NCI-H1092 (cell line): Measurements from ENCODE around the gene GBP3.
"Not testable (repeated sequence)": the region's sequence is repeated elsewhere in the genome, so short reads cannot be mapped to it uniquely, and the experiment has no call there.

Experiments
- DNase-seq: peaks from one replicate; lab custom pipeline; 2025; lab: John Stamatoyannopoulos, UW

GBP3 gene

GRCh38 chr1:89041119-89041641 is 18.5 kb upstream of the GBP3 start:
- DNase-seq: no peak

DNA sequence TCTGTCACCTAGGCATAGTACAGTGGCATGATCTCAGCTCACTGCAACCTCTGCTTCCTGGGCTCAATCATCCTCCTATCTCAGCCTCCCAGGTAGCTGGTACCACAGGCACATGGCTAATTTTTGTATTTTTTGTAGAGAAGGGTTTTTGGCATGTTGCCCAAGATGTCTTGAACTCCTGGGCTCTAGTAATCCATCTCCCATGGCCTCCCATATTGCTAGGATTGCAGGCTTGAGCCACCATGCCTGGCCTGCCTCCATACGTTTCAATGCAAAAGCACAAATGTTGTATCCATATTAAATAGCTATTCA is 17.6 kb upstream of the GBP3 start:
- no peak for DNase-seq

DNA sequence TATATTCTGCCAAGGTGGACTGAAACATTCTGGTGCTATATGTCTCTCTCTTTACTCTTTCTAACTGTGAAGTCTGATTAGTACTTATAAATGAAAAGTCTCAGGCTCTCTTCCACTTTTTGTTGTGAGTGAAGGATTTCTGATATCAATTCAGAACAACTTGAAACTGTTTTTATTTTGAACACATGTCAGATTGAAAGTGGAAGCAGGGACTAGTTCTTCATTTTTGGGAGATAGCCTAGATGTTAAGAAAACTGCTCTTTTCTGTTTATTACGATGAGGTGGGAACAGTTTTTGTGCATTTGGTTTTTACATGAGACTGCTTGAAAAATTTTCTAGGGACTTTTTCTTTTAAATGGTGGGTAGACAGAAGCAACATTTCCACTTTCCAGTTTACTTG is 14.5 kb upstream of the GBP3 start:
- no peak for DNase-seq

DNA sequence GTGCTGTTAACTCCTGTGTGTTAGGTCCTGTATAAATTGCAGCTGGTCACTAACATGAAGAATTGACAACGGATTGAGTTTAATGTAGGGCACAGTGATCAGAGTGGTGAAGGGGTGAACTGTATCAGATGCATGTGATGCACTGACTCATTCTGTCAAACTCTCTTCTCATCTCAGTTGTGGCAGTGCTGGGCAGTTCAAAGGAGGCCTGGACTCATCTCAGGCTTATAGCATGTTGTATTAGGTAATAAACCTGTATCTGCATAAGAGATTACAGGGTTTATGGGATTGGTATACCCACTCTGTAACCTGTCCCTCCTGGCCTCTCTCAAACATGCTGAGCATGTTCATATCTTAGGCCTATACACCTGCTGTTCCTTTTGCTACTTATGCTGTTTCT is 12.4 kb upstream of the GBP3 start:
- no peak for DNase-seq

DNA sequence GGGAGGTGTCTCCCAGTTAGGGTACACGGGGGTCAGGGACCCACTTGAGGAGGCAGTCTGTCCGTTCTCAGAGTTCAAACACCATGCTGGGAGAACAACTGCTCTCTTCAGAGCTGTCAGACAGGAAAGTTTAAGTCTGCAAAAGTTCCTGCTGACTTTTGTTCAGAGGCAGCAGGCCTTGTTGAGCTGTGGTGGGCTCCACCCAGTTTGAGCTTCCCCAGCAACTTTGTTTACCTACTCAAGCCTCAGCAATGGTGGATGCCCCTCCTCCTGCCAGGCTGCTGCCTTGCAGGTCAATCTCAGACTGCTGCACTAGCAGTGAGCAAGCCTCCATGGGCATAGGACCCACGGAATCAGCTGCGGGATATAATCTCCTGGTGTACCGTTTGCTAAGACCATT is 11.3 kb upstream of the GBP3 start:
- DNase-seq: not testable (repeated sequence)

GRCh38 chr1:89029051-89029450 is 6.4 kb upstream of the GBP3 start:
- not testable (repeated sequence) for DNase-seq

- DNase-seq: no peak
These were observed 3.3 kb upstream of the GBP3 start for GRCh38 chr1:89025928-89026327.

DNA sequence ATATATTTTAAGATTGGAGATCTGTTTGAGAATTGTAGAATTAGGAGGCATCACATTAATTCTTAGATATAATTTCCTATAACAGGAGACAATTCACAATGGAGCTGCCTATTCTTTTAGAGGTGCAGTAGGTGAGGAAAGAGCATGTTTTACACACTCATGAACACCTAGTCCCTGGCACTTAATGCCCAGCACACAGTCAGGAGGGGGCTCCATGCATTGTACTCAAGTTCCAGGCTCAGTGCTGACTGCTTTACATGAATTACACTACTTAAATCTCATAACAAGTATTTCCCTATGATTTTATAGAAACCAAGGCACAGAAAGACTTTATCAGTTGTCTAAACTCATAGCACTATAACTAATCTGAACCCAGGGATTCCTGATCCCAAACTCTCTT is 360 bp upstream of the GBP3 start:
- no peak for DNase-seq

DNA sequence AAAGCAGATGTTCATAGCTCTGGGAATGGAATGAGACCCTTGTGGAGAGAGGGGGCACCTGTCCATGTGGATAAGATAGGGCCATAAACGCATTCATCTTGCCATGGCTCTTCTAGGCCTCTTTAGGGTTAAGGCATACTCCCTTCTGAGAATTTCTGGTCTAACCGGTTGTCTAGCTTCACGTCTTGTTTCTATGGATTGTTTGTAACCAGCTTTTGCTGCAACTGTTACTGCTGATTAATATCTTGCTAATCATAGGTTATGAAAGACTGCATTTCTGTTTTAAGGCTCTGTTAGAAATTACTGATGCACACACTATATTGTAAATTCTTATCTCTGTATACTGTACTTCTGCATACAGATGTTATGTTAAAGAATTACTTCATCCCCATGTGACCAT is 4.3 kb downstream of the GBP3 start:
- DNase-seq: not testable (repeated sequence)

- DNase-seq: no peak
These were observed 14.2 kb downstream of the GBP3 start for GRCh38 chr1:89008511-89008910.

- no peak for DNase-seq
These were observed 17.1 kb downstream of the GBP3 start for GRCh38 chr1:89005286-89006151.

DNA sequence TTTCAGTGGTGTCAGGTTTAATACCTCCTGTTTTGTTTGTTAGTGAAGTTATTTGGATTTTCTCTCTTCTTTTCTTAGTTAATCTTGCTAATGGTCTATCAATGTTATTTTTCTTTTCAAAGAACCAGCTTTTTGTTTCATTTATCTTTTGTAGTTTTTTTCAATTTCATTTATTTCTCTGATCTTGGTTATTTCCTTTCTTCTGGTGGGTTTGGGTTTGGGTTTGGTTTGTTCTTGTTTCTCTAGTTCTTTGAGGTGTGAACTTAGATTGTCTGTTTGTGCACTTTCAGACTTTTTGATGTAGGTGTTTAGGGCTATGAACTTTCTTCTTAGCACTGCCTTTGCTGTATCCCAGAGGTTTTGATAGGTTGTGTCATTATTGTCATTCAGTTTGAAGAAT is 20.5 kb downstream of the GBP3 start:
- not testable (repeated sequence) for DNase-seq

DNA sequence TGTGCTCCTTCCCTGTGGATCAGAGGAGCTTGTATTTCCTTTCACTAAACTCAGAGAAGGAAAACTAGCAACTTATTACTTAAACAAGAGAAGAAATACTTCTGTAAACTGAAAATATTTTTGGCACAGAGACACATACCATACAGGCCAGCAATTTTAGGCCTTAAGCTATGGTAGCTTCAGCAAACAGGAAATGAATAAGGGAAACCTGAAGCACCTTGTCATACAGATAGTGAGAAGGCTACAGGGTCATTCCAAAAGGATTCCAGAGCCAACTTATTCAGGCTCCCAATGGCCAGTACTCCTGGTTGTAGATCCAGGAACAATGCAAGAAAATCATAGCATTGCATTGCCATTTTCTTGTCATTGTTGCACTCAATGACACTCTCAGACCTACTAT is 21.2 kb downstream of the GBP3 start:
- no peak for DNase-seq

- DNase-seq: peak; percentile 65
These were observed 23.9 kb downstream of the GBP3 start for GRCh38 chr1:88998716-88999115.

DNA sequence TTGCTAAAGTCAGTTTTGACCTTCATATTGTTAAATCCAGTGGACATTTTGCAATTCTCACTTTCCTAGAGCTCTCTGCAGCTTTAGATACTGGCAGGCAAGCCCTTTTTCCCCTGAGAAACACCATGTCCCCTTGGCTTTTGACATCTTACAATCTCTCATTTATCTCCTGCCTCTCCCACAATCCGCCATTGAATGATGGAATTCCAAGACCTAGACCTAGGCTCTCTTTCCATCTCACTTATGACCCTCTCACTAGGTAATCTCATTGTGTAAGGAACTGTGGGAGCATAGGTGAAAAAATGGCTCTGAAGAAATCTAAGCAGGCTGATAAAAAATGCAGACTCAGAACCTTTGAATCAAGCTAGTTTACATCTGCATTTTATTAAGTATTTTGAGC is 32.2 kb downstream of the GBP3 start:
- DNase-seq: no peak

- DNase-seq: no peak
These were observed 37.0 kb downstream of the GBP3 start for GRCh38 chr1:88985692-88986091.

- peak; percentile 57 for DNase-seq
These were observed 37.6 kb downstream of the GBP3 start for GRCh38 chr1:88985032-88985431.

DNA sequence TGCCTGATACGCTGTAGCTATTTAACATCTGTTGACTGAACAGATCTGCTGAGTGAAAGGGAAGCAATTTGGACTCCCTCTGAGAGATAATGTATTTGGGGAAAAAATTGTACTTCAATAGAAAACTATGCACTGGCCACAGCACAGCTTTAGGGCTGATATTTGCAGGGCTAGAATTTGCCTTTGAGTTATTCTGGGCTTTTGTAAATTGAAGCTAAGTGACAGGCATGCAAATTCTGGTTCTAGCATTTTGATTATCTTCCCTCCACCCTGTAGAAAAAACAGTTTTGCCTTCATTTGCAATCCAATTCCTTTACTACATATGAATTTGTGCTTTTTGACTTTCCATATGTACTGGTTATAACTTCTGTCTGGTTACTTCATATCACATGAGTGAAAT is 38.1 kb downstream of the GBP3 start:
- no peak for DNase-seq

- DNase-seq: no peak
These were observed 38.7 kb downstream of the GBP3 start for GRCh38 chr1:88983791-88984559.

DNA sequence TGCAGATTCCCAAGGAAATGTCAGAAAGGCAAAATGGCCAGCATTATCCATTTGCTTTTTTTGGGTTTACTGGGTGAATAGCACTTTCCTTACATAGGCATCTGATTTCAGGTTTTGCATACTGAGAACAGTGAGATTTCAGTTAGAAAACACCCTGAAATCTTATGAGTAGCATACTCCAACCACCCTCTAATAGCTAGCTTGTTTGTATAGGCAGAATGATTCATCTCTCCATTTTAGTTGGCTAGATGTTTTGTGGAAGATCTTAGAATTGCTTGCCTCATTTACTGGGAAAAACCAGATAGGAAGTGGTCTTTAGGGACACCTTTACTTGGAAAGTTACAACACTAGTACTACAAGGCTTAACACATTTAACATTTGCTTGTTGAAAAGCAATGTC is 40.6 kb downstream of the GBP3 start:
- DNase-seq: no peak

DNA sequence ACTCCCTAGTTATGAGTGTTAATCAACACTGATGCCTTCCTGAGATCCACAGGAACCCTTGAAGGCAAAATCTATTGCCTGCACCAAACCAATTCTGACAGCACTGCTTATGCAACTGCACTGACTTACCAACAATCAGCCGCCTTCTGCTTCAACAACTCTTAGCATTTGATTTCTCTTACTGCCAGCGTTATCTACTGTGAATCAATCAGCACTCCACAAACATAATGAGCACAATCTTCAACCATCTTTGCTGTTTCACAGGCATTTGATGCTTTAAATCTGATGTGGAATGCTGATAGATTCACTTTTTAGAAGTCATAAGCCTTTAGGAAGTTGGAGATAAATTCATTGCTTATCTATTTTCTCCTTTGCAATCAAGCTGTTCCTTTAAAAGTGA is 41.2 kb downstream of the GBP3 start:
- not testable (repeated sequence) for DNase-seq

GRCh38 chr1:88980870-88981269 is 41.8 kb downstream of the GBP3 start:
- no peak for DNase-seq

GRCh38 chr1:88979749-88980116 is 42.9 kb downstream of the GBP3 start:
- no peak for DNase-seq
